Erythroblast (primary cell): ENCODE results near the gene LRBA.

Source experiments
- GATA1 ChIP-seq: IDR thresholded peaks from 2 replicates; pipeline ENCODE4 v1.6.1; 2011; ENCODE audit warnings: low read depth, mild to moderate bottlenecking, control low read depth, low read length, moderate library complexity
- POLR2A ChIP-seq: IDR thresholded peaks from 2 replicates; pipeline ENCODE4 v1.6.1; 2011; ENCODE audit warnings: mild to moderate bottlenecking, low read length

- no peak for TF ChIP-seq POLR2A
- no peak for TF ChIP-seq GATA1
Observed at GRCh38 chr4:150391052-150391451, 624.0 kb downstream of the LRBA start.
